Measurements from ENCODE around the gene MOBP. TPM values are rescaled to one million over a fixed set of nuclear protein-coding genes. Genes with fewer than 3 reads are reported as not detected.

Gene MOBP
- total and polyA plus RNA-seq, 9 of the 15 experiments (the other 6 are each of a cell fraction or from before 2014, with no cell fraction given): 0.09 to 0.33 (median 0.11) TPM; not detected in 4

GRCh38 chr3:39447637-39448483 lies 19.6 kb upstream of the MOBP start (continued):
- TF ChIP-seq STAG1 (CRISPR knock-in tag; IDR thresholded peaks at IDR 0.05; ENCODE audit: borderline replicate concordance) (peak; percentile 37; the same call in 1 of the 2 replicates), ZBTB17 (CRISPR knock-in tag; IDR thresholded peaks at IDR 0.05) (no peak), ZNF12 (CRISPR knock-in tag; IDR thresholded peaks at IDR 0.05) (no peak), XRCC5 (IDR thresholded peaks at IDR 0.05; ENCODE audit: low read depth, low read length) (0 out of 2 replicates have a peak, but pooled peaks have one; percentile 38), RBM14 (IDR thresholded peaks at IDR 0.05; ENCODE audit: borderline replicate concordance, insufficient read depth, low read depth, low read length) (no peak), TEAD4 (IDR thresholded peaks at IDR 0.05; ENCODE audit: low read length) (peak; percentile 15; the same call in 1 of the 2 replicates), TEAD4 (CRISPR knock-in tag; IDR thresholded peaks at IDR 0.05; ENCODE audit: borderline replicate concordance) (no peak), SMARCA4 (IDR thresholded peaks at IDR 0.05) (0 out of 2 replicates have a peak, but pooled peaks have one; percentile 26), LEF1 (IDR thresholded peaks at IDR 0.05) (no peak), SMAD4 (CRISPR knock-in tag; conservative IDR thresholded peaks at IDR 0.05) (no peak), LCOR (CRISPR knock-in tag; IDR thresholded peaks at IDR 0.05) (no peak), NFRKB (IDR thresholded peaks at IDR 0.05; ENCODE audit: low read depth) (no peak), RB1 (IDR thresholded peaks at IDR 0.05; ENCODE audit: low read depth) (peak; percentile 27; the same call in 1 of the 2 replicates), RAD21 (CRISPR knock-in tag; conservative IDR thresholded peaks at IDR 0.05 in 1 of 2, IDR thresholded peaks at IDR 0.05 in 1 of 2) (peak; percentile 69 to 88), ZNF24 (IDR thresholded peaks at IDR 0.05) (0 out of 2 replicates have a peak, but pooled peaks have one; percentile 12)
- TF ChIP-seq, protein P1, sequence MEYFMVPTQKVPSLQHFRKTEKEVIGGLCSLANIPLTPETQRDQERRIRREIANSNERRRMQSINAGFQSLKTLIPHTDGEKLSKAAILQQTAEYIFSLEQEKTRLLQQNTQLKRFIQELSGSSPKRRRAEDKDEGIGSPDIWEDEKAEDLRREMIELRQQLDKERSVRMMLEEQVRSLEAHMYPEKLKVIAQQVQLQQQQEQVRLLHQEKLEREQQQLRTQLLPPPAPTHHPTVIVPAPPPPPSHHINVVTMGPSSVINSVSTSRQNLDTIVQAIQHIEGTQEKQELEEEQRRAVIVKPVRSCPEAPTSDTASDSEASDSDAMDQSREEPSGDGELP (CRISPR knock-in tag; IDR thresholded peaks at IDR 0.05; ENCODE audit: borderline replicate concordance): peak; percentile 46; the same call in 1 of the 2 replicates
- TF ChIP-seq, protein P2, sequence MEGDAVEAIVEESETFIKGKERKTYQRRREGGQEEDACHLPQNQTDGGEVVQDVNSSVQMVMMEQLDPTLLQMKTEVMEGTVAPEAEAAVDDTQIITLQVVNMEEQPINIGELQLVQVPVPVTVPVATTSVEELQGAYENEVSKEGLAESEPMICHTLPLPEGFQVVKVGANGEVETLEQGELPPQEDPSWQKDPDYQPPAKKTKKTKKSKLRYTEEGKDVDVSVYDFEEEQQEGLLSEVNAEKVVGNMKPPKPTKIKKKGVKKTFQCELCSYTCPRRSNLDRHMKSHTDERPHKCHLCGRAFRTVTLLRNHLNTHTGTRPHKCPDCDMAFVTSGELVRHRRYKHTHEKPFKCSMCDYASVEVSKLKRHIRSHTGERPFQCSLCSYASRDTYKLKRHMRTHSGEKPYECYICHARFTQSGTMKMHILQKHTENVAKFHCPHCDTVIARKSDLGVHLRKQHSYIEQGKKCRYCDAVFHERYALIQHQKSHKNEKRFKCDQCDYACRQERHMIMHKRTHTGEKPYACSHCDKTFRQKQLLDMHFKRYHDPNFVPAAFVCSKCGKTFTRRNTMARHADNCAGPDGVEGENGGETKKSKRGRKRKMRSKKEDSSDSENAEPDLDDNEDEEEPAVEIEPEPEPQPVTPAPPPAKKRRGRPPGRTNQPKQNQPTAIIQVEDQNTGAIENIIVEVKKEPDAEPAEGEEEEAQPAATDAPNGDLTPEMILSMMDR (IDR thresholded peaks at IDR 0.05 in 2 of 3, conservative IDR thresholded peaks at IDR 0.05 in 1 of 3; ENCODE audit: insufficient read depth in 2 of 3, low read depth in 1 of 3, low read length in 3 of 3): peak; percentile 84 to 92 (median 92)

Measured in K562 (cell line).